Liver (tissue), 9 donors: ENCODE measurements around the gene ZNF414. TPM values are rescaled to one million over a fixed set of nuclear protein-coding genes. Genes with fewer than 3 reads are reported as not detected.

Source experiments
- DNase-seq: peaks from one replicate; pipeline ENCODE4 v3.0.0-alpha.2; 2017; ENCODE audit warnings: low spot score
- H3K27ac ChIP-seq, 2 donors: one replicate each; pipeline ENCODE4 v1.7.0; 2013; ENCODE audit warnings: inconsistent platforms in 2 of 2, low read length in 2 of 2, control low read depth in 1 of 2, low read depth in 1 of 2, mild to moderate bottlenecking in 1 of 2
- H3K27me3 ChIP-seq, 4 donors: one replicate each; pipeline versions ENCODE4 v1.6.1 to v1.7.0; 2013; ENCODE audit warnings: low read length in 3 of 4, inconsistent platforms in 1 of 4, mild to moderate bottlenecking in 1 of 4, moderate library complexity in 1 of 4; ENCODE audit not compliant: control insufficient read depth in 4 of 4, insufficient read depth in 4 of 4
- H3K36me3 ChIP-seq, 4 donors: one replicate each; pipeline versions ENCODE4 v1.6.1 to v1.7.0; 2013; ENCODE audit warnings: low read length in 3 of 4, mild to moderate bottlenecking in 3 of 4, low read depth in 1 of 4, moderate library complexity in 1 of 4; ENCODE audit not compliant: control insufficient read depth in 4 of 4, insufficient read depth in 3 of 4
- H3K4me1 ChIP-seq, 4 donors: one replicate each; pipeline versions ENCODE4 v1.6.1 to v1.7.0; 2013; ENCODE audit warnings: low read length in 3 of 4, mild to moderate bottlenecking in 3 of 4, moderate library complexity in 1 of 4; ENCODE audit not compliant: control insufficient read depth in 4 of 4, insufficient read depth in 4 of 4
- H3K4me3 ChIP-seq, 3 donors: one replicate each; pipeline versions ENCODE4 v1.6.1 to v1.7.0; 2013; ENCODE audit warnings: low read length in 3 of 3, control low read depth in 1 of 3, low read depth in 1 of 3, mild to moderate bottlenecking in 1 of 3
- H3K9ac ChIP-seq, 2 donors: one replicate each; pipeline ENCODE4 v1.7.0; 2013; ENCODE audit warnings: low read length in 2 of 2, mild to moderate bottlenecking in 2 of 2, moderate library complexity in 2 of 2, control low read depth in 1 of 2, low read depth in 1 of 2
- H3K9me3 ChIP-seq, 4 donors: one replicate each; pipeline versions ENCODE4 v1.6.1 to v1.7.0; 2013; ENCODE audit warnings: low read length in 3 of 4; ENCODE audit not compliant: control insufficient read depth in 4 of 4
- EGR1 ChIP-seq, 2 donors: IDR thresholded peaks; 2 replicates each; pipeline ENCODE4 v1.6.1; 2016 to 2018; ENCODE audit warnings: antibody characterized with exemption in 2 of 2, low read depth in 2 of 2
- FOXA1 ChIP-seq: IDR thresholded peaks from 2 replicates; pipeline ENCODE4 v1.6.1; 2016; ENCODE audit warnings: antibody characterized with exemption
- FOXA2 ChIP-seq: IDR thresholded peaks from 2 replicates; pipeline ENCODE4 v1.6.1; 2016; ENCODE audit warnings: antibody characterized with exemption
- HNF4A ChIP-seq, 2 donors: conservative IDR thresholded peaks; 2 replicates each; pipeline ENCODE4 v1.6.1; 2016; ENCODE audit warnings: antibody characterized with exemption in 2 of 2, mild to moderate bottlenecking in 2 of 2
- JUND ChIP-seq, 2 donors: IDR thresholded peaks; 2 replicates each; pipeline ENCODE4 v1.6.1; 2016; ENCODE audit warnings: antibody characterized with exemption in 2 of 2
- MAX ChIP-seq: IDR thresholded peaks from 2 replicates; pipeline ENCODE4 v1.6.1; 2016; ENCODE audit warnings: antibody characterized with exemption
- NR2F2 ChIP-seq: IDR thresholded peaks from 2 replicates; pipeline ENCODE4 v1.6.1; 2016; ENCODE audit warnings: antibody characterized with exemption
- RAD21 ChIP-seq, 2 donors: IDR thresholded peaks; 2 replicates each; pipeline ENCODE4 v1.6.1; 2016; ENCODE audit warnings: antibody characterized with exemption in 2 of 2, mild to moderate bottlenecking in 2 of 2
- RXRA ChIP-seq, 2 donors: IDR thresholded peaks; 2 replicates each; pipeline ENCODE4 v1.6.1; 2017 to 2018; ENCODE audit warnings: antibody characterized with exemption in 2 of 2, mild to moderate bottlenecking in 1 of 2
- TAF1 ChIP-seq: conservative IDR thresholded peaks from 2 replicates; pipeline ENCODE4 v1.6.1; 2016; ENCODE audit warnings: antibody characterized with exemption, mild to moderate bottlenecking
- YY1 ChIP-seq: IDR thresholded peaks from 2 replicates; pipeline ENCODE4 v1.6.1; 2016; ENCODE audit warnings: antibody characterized with exemption, mild to moderate bottlenecking
- WGBS: extraction: QIAGEN DNeasy Blood & Tissue Kit; methylation state at CpG from one replicate; pipeline ENCODE4 v1.1.7; 2013; 5-methylcytosine and 5-hydroxymethylcytosine counted together
- polyA plus RNA-seq, 2 donors: library from polyadenylated mRNA; stranded (reverse) in 1 of 2; unstranded in 1 of 2; fragments of 200-250 nt in 1 of 2; fragments of >200 nt in 1 of 2; fragmentation: Nextera tagmentation in 1 of 2; extraction: Ambion mirVana in 1 of 2; gene quantifications; one replicate each; pipeline versions ENCODE4 v1.2.1 to v1.2.3, GENCODE V29; 2013 to 2015
- total RNA-seq, 2 donors: library from RNA; depleted of rRNA; stranded (reverse); fragments of >200 nt; gene quantifications; one replicate each; pipeline ENCODE4 v1.2.3, GENCODE V29; 2014
- TF ChIP-seq, protein P1 (sequence below): IDR thresholded peaks from 2 replicates; pipeline ENCODE4 v1.6.1; 2016; ENCODE audit warnings: antibody characterized with exemption, mild to moderate bottlenecking
- TF ChIP-seq, protein P2 (sequence below): fragments of 150-350 bp; IDR thresholded peaks from 2 replicates; pipeline ENCODE4 v1.5.1; 2017; ENCODE audit warnings: improper control_type of control experiment, low read depth, low read length; ENCODE audit not compliant: missing input control
- TF ChIP-seq, protein P3 (sequence below): IDR thresholded peaks from 2 replicates; pipeline ENCODE4 v1.6.1; 2016; ENCODE audit warnings: antibody characterized with exemption
- TF ChIP-seq, protein P4 (sequence below): IDR thresholded peaks from 2 replicates; pipeline ENCODE4 v1.6.1; 2016; ENCODE audit warnings: antibody characterized with exemption
- donor health status: healthy.
- donor health status: healthy.
- donor health status: healthy.
- donor health status: healthy.
- donor health status: healthy.

ZNF414 gene
- total and polyA plus RNA-seq, 4 donors = 3.5 to 16.0 (median 7.2) TPM

- WGBS = 85% methylated on average over 41 of the region's 41 CpGs
- H3K4me3 ChIP-seq = no peak overlapping the region
- H3K9ac ChIP-seq = no peak overlapping the region
Observed at GRCh38 chr19:8499048-8499833, 14.7 kb downstream of the ZNF414 start.

GRCh38 chr19:8498295-8498694 is 15.7 kb downstream of the ZNF414 start:
- H3K4me1 ChIP-seq = peaks cover 0 to 2% (median 0%) of the 10 kb centered on the region in 4 donors
- H3K36me3 ChIP-seq = no peaks in the 10 kb centered on the region
- no peak for DNase-seq
- TF ChIP-seq, protein P1, sequence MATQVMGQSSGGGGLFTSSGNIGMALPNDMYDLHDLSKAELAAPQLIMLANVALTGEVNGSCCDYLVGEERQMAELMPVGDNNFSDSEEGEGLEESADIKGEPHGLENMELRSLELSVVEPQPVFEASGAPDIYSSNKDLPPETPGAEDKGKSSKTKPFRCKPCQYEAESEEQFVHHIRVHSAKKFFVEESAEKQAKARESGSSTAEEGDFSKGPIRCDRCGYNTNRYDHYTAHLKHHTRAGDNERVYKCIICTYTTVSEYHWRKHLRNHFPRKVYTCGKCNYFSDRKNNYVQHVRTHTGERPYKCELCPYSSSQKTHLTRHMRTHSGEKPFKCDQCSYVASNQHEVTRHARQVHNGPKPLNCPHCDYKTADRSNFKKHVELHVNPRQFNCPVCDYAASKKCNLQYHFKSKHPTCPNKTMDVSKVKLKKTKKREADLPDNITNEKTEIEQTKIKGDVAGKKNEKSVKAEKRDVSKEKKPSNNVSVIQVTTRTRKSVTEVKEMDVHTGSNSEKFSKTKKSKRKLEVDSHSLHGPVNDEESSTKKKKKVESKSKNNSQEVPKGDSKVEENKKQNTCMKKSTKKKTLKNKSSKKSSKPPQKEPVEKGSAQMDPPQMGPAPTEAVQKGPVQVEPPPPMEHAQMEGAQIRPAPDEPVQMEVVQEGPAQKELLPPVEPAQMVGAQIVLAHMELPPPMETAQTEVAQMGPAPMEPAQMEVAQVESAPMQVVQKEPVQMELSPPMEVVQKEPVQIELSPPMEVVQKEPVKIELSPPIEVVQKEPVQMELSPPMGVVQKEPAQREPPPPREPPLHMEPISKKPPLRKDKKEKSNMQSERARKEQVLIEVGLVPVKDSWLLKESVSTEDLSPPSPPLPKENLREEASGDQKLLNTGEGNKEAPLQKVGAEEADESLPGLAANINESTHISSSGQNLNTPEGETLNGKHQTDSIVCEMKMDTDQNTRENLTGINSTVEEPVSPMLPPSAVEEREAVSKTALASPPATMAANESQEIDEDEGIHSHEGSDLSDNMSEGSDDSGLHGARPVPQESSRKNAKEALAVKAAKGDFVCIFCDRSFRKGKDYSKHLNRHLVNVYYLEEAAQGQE = no peak
- TF ChIP-seq YY1 = no peak
- TF ChIP-seq FOXA2 = no peak
- TF ChIP-seq, protein P2, sequence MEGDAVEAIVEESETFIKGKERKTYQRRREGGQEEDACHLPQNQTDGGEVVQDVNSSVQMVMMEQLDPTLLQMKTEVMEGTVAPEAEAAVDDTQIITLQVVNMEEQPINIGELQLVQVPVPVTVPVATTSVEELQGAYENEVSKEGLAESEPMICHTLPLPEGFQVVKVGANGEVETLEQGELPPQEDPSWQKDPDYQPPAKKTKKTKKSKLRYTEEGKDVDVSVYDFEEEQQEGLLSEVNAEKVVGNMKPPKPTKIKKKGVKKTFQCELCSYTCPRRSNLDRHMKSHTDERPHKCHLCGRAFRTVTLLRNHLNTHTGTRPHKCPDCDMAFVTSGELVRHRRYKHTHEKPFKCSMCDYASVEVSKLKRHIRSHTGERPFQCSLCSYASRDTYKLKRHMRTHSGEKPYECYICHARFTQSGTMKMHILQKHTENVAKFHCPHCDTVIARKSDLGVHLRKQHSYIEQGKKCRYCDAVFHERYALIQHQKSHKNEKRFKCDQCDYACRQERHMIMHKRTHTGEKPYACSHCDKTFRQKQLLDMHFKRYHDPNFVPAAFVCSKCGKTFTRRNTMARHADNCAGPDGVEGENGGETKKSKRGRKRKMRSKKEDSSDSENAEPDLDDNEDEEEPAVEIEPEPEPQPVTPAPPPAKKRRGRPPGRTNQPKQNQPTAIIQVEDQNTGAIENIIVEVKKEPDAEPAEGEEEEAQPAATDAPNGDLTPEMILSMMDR = no peak
- TF ChIP-seq JUND (IDR thresholded peaks at IDR 0.05) = no peak
- TF ChIP-seq NR2F2 = no peak
- TF ChIP-seq, protein P3, sequence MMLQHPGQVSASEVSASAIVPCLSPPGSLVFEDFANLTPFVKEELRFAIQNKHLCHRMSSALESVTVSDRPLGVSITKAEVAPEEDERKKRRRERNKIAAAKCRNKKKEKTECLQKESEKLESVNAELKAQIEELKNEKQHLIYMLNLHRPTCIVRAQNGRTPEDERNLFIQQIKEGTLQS = no peak
- TF ChIP-seq MAX = no peak
- no peak for TF ChIP-seq RXRA (IDR thresholded peaks at IDR 0.05)
- TF ChIP-seq EGR1 (IDR thresholded peaks at IDR 0.05; ENCODE audit: low read depth in 2 of 2) = no peak
- TF ChIP-seq, protein P4, sequence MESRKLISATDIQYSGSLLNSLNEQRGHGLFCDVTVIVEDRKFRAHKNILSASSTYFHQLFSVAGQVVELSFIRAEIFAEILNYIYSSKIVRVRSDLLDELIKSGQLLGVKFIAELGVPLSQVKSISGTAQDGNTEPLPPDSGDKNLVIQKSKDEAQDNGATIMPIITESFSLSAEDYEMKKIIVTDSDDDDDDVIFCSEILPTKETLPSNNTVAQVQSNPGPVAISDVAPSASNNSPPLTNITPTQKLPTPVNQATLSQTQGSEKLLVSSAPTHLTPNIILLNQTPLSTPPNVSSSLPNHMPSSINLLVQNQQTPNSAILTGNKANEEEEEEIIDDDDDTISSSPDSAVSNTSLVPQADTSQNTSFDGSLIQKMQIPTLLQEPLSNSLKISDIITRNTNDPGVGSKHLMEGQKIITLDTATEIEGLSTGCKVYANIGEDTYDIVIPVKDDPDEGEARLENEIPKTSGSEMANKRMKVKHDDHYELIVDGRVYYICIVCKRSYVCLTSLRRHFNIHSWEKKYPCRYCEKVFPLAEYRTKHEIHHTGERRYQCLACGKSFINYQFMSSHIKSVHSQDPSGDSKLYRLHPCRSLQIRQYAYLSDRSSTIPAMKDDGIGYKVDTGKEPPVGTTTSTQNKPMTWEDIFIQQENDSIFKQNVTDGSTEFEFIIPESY = no peak
- TF ChIP-seq HNF4A (conservative IDR thresholded peaks at IDR 0.05) = no peak
- no peak for TF ChIP-seq TAF1
- no peak for TF ChIP-seq RAD21 (IDR thresholded peaks at IDR 0.05)
- TF ChIP-seq FOXA1 = no peak
- H3K4me3 ChIP-seq = peak overlapping the region in 1 of 3 donors; percentile 6
- 86% methylated on average over 22 of the region's 22 CpGs for WGBS
- peak overlapping the region in 1 of 2 donors; percentile 25 for H3K27ac ChIP-seq
- no peaks in the 10 kb centered on the region for H3K27me3 ChIP-seq
- no peaks in the 10 kb centered on the region for H3K9me3 ChIP-seq
- no peak overlapping the region for H3K9ac ChIP-seq

More at GRCh38 chr19:8499048-8499833, 14.7 kb downstream of the ZNF414 start:
- Histone ChIP-seq H3K9me3 (no peaks in the 10 kb centered on the region), H3K4me1 (peaks cover 0 to 2% (median 0%) of the 10 kb centered on the region in 4 donors), H3K36me3 (no peaks in the 10 kb centered on the region), H3K27ac (peak overlapping the region; percentile 20 to 25), H3K27me3 (no peaks in the 10 kb centered on the region)
- TF ChIP-seq MAX (no peak), NR2F2 (peak; percentile 87), TAF1 (no peak), RXRA (IDR thresholded peaks at IDR 0.05) (peak; percentile 67 to 84), FOXA1 (no peak)
- TF ChIP-seq, protein P4 = no peak
- DNase-seq = no peak
